Measurements from ENCODE around the gene HAGHL.
"Not testable (repeated sequence)": the region's sequence is repeated elsewhere in the genome, so short reads cannot be mapped to it uniquely, and the experiment has no call there.

The HAGHL gene

GRCh38 chr16:760545-761343, 33.8 kb downstream of the HAGHL start, which contains the start of gene MSLN:
TSS of gene MSLN (plus strand) at chr16:760734. CDS start at chr16:762681, 1,947 bp downstream.
- no peak for DNase-seq

- DNase-seq, result no peak
These were observed 35.0 kb downstream of the HAGHL start for GRCh38 chr16:761625-762513.

- DNase-seq, result no peak
These were observed 35.8 kb downstream of the HAGHL start for GRCh38 chr16:762595-763268.

GRCh38 chr16:763369-764183, 36.7 kb downstream of the HAGHL start:
- no peak for DNase-seq

- DNase-seq, result no peak
These were observed 37.4 kb downstream of the HAGHL start for GRCh38 chr16:764184-764750.

GRCh38 chr16:764848-765487, 38.1 kb downstream of the HAGHL start:
- no peak for DNase-seq

GRCh38 chr16:765488-765865, 38.6 kb downstream of the HAGHL start:
- no peak for DNase-seq

GRCh38 chr16:766008-766819, 39.3 kb downstream of the HAGHL start:
- DNase-seq, result no peak

- DNase-seq, result no peak
These were observed 40.1 kb downstream of the HAGHL start for GRCh38 chr16:766820-767640.

- no peak for DNase-seq
These were observed 40.9 kb downstream of the HAGHL start for GRCh38 chr16:767743-768235.

GRCh38 chr16:768428-768827, 41.5 kb downstream of the HAGHL start:
- DNase-seq, result no peak

GRCh38 chr16:769184-769784, 42.4 kb downstream of the HAGHL start:
- DNase-seq, result no peak

GRCh38 chr16:769934-770333, 43.0 kb downstream of the HAGHL start:
- no peak for DNase-seq

GRCh38 chr16:770411-770810, 43.5 kb downstream of the HAGHL start:
- DNase-seq, result no peak

- DNase-seq, result no peak
These were observed 46.1 kb downstream of the HAGHL start for GRCh38 chr16:772959-773358.

- DNase-seq, result no peak
These were observed 47.4 kb downstream of the HAGHL start for GRCh38 chr16:774086-775001.

GRCh38 chr16:775236-775796, 48.4 kb downstream of the HAGHL start:
- DNase-seq, result no peak

GRCh38 chr16:776298-776697, 49.4 kb downstream of the HAGHL start:
- not testable (repeated sequence) for DNase-seq

Measured in NCI-H1417 treated with DMSO at 0.1 percent for 48 hours (cell line).